K562 (cell line): ENCODE data around the gene RAB1B. TPM values are rescaled to one million over a fixed set of nuclear protein-coding genes. Genes with fewer than 3 reads are reported as not detected.
A peak's percentile ranks its signal among the peaks of the same experiment; 100 is the strongest.

ENCODE experiments used
- CBFA2T3 ChIP-seq: fragments of 450-650 bp; IDR thresholded peaks from 2 replicates; pipeline ENCODE4 v1.6.1; 2017
- ETV6 ChIP-seq, 3 experiments: fragments of 150-350 bp in 1 of 3; sonication (generic) in 1 of 3; formaldehyde crosslinking in 1 of 3; IDR thresholded peaks; 2 replicates each; pipeline versions ENCODE4 v1.6.1 to v1.8.0; 2014 to 2022; ENCODE audit warnings: borderline replicate concordance in 2 of 3, low read depth in 2 of 3, antibody characterized with exemption in 1 of 3, low read length in 1 of 3, mild to moderate bottlenecking in 1 of 3, missing genetic modification reagents in 1 of 3
- FOS ChIP-seq: IDR thresholded peaks from 3 replicates; pipeline ENCODE4 v1.6.1; 2011; ENCODE audit not compliant: insufficient read length; ENCODE audit errors: extremely low read depth
- FOXJ3 ChIP-seq: sonication (generic); formaldehyde crosslinking; IDR thresholded peaks from 2 replicates; pipeline ENCODE4 v1.4.0; 2020; ENCODE audit warnings: mild to moderate bottlenecking, missing genetic modification reagents
- KDM5B ChIP-seq: fragments of 200-600 bp; sonication (generic); IDR thresholded peaks from 2 replicates; pipeline ENCODE4 v1.6.1; 2012; ENCODE audit warnings: low read depth, mild to moderate bottlenecking, moderate library complexity, low read length, control low read depth, inconsistent platforms; ENCODE audit not compliant: insufficient replicate concordance
- TARDBP ChIP-seq: fragments of 450-650 bp; IDR thresholded peaks from 2 replicates; pipeline ENCODE4 v1.6.1; 2016
- THAP12 ChIP-seq: fragments of 250-450 bp; sonication (Bioruptor Pico); IDR thresholded peaks from 2 replicates; pipeline ENCODE4 v1.9.0; 2021; ENCODE audit warnings: mild to moderate bottlenecking, inconsistent platforms
- polyA plus RNA-seq, 8 experiments: library from polyadenylated mRNA; depleted of rRNA in 4 of 8; stranded (reverse) in 5 of 8; unstranded in 3 of 8; fragments of >200 nt; fragmentation: Nextera tagmentation in 2 of 8; fragmentation: Illumina TruSeq in 1 of 8; extraction: Ambion mirVana in 2 of 8; extraction: Trizol in 1 of 8; gene quantifications; 2 replicates each; pipeline versions ENCODE4 v1.2.1 to v1.2.3, GENCODE V29; 2011 to 2014; ENCODE audit warnings: inconsistent platforms in 1 of 8, missing spikeins in 1 of 8
- total RNA-seq, 7 experiments: library from RNA; depleted of rRNA in 6 of 7; stranded (reverse); fragments of >200 nt in 6 of 7; fragmentation: Illumina TruSeq in 2 of 7; extraction: Trizol in 2 of 7; gene quantifications; 2 replicates each; pipeline versions ENCODE4 v1.2.1 to v1.2.3, GENCODE V29; 2011 to 2021; ENCODE audit warnings: low replicate concordance in 1 of 7
- TF ChIP-seq, protein P1 (sequence below): fragments of 450-650 bp; IDR thresholded peaks from 2 replicates; pipeline ENCODE4 v1.6.1; 2017; ENCODE audit warnings: antibody characterized with exemption

The RAB1B gene
- total and polyA plus RNA-seq, 9 of the 15 experiments (the other 6 are each of a cell fraction or from before 2014, with no cell fraction given): 5.6 to 146 (median 98.6) TPM

DNA sequence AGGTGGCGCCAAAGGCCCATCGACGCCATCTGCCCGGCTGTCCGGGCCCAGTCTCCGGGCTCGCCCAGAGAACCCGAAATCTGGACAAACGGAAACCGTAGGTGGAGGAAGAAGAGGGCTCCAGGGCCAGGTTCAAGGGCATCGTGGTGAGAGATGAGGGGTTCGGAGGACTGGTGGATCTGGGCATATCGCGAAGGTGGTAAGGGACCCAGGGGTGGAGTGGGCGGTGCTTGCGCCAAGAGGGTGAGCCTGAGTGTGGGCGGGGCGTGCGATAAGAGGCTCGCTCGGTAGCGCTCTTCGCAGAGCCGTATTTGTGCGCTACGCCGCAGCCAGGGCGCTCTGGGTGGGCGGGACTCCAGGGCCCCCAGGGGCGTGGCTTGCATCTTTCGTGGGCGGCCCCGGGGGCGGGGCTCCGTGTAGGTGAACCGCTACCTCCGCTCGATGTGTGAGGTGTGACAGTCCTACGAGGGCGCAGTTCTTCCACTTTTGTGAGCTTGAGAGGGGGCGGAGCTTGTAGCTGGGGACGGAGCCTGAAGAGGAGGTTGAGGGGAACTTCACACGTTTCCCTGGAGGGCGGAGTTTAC, 43.6 kb downstream of the RAB1B start (continued):
- no peak for TF ChIP-seq FOS
- 0 out of 2 replicates have a peak, but pooled peaks have one; percentile 13 for TF ChIP-seq CBFA2T3
- no peak for TF ChIP-seq THAP12
- TF ChIP-seq, protein P1, sequence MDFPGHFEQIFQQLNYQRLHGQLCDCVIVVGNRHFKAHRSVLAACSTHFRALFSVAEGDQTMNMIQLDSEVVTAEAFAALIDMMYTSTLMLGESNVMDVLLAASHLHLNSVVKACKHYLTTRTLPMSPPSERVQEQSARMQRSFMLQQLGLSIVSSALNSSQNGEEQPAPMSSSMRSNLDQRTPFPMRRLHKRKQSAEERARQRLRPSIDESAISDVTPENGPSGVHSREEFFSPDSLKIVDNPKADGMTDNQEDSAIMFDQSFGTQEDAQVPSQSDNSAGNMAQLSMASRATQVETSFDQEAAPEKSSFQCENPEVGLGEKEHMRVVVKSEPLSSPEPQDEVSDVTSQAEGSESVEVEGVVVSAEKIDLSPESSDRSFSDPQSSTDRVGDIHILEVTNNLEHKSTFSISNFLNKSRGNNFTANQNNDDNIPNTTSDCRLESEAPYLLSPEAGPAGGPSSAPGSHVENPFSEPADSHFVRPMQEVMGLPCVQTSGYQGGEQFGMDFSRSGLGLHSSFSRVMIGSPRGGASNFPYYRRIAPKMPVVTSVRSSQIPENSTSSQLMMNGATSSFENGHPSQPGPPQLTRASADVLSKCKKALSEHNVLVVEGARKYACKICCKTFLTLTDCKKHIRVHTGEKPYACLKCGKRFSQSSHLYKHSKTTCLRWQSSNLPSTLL: no peak
- no peak for TF ChIP-seq FOXJ3 (CRISPR knock-in tag)
- TF ChIP-seq ETV6 (IDR thresholded peaks at IDR 0.05; ENCODE audit: borderline replicate concordance in 1 of 2, low read depth in 2 of 2, low read length in 1 of 2): no peak
- TF ChIP-seq ETV6 (CRISPR knock-in tag; IDR thresholded peaks at IDR 0.05; ENCODE audit: borderline replicate concordance): no peak
- peak; percentile 84 for TF ChIP-seq TARDBP
- TF ChIP-seq KDM5B: no peak
